Measurements from ENCODE around the gene VPS11. TPM values are rescaled to one million over a fixed set of nuclear protein-coding genes. Genes with fewer than 3 reads are reported as not detected.
A peak's percentile ranks its signal among the peaks of the same experiment; 100 is the strongest.
"Not testable (repeated sequence)": the region's sequence is repeated elsewhere in the genome, so short reads cannot be mapped to it uniquely, and the experiment has no call there.

Gene VPS11
- total and polyA plus RNA-seq, 2 donors from 2014 or later: 40.0 to 40.8 TPM

DNA sequence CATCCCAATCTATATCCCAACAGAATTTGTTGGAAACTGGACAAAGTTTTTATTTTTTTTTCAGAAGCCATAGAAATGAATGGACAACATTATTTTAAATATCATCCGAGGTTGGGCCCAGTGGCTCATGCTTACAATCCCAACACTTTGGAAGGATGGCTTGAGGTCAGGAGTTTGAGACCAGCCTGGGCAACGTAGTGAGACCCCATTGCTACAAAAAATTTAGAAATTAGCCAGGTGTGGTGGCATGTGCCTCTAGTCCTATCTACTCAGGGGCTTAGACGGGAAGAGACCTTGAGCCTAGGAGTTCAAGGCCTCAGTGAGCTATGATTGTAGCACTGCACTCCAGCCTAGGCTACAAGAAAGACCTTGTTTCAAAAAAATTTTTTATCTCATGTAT is 32.8 kb upstream of the VPS11 start:
- Histone ChIP-seq H3K4me3 (ENCODE audit: low read length in 3 of 3) (no peak overlapping the region), H3K4me1 (ENCODE audit: control insufficient read depth in 2 of 3, insufficient read depth in 2 of 3, low read depth in 1 of 3, low read length in 3 of 3) (peaks cover 0 to 3% (median 0%) of the 10 kb centered on the region in 3 donors), H3K27me3 (ENCODE audit: control insufficient read depth, insufficient read depth, low read length) (no peaks in the 10 kb centered on the region), H3K9me3 (ENCODE audit: control insufficient read depth in 2 of 3, insufficient read depth in 1 of 3, low read length in 3 of 3) (no peaks in the 10 kb centered on the region), H3K36me3 (ENCODE audit: control insufficient read depth in 2 of 3, insufficient read depth in 3 of 3, low read length in 3 of 3) (no peaks in the 10 kb centered on the region), H3K27ac (ENCODE audit: low read depth in 2 of 2, low read length in 2 of 2) (no peak overlapping the region), H3K9ac (ENCODE audit: low read length in 3 of 3) (no peak overlapping the region)
- FAIRE-seq (no peak), DNase-seq (no peak)
- no peak for TF ChIP-seq CTCF (IDR thresholded peaks at IDR 0.05; ENCODE audit: borderline replicate concordance, extremely low read depth, insufficient read depth)
- intact Hi-C loops (cut with DNase I): no loop called here

- Histone ChIP-seq H3K27me3 (ENCODE audit: control insufficient read depth, insufficient read depth, low read length) (no peaks in the 10 kb centered on the region), H3K9me3 (ENCODE audit: control insufficient read depth in 2 of 3, insufficient read depth in 1 of 3, low read length in 3 of 3) (no peaks in the 10 kb centered on the region), H3K4me3 (ENCODE audit: low read length in 3 of 3) (no peak overlapping the region), H3K9ac (ENCODE audit: low read length in 3 of 3) (no peak overlapping the region), H3K4me1 (ENCODE audit: control insufficient read depth in 2 of 3, insufficient read depth in 2 of 3, low read depth in 1 of 3, low read length in 3 of 3) (no peaks in the 10 kb centered on the region), H3K27ac (ENCODE audit: low read depth in 2 of 2, low read length in 2 of 2) (no peak overlapping the region), H3K36me3 (ENCODE audit: control insufficient read depth in 2 of 3, insufficient read depth in 3 of 3, low read length in 3 of 3) (no peaks in the 10 kb centered on the region)
- no peak for TF ChIP-seq CTCF (IDR thresholded peaks at IDR 0.05; ENCODE audit: borderline replicate concordance, extremely low read depth, insufficient read depth)
- DNase-seq (no peak), FAIRE-seq (no peak)
- intact Hi-C loops (cut with DNase I): no loop called here
Measured at GRCh38 chr11:119038884-119039283, 28.7 kb upstream of the VPS11 start.

GRCh38 chr11:119039471-119039870 is 28.1 kb upstream of the VPS11 start:
- H3K4me1 ChIP-seq (ENCODE audit: control insufficient read depth in 2 of 3, insufficient read depth in 2 of 3, low read depth in 1 of 3, low read length in 3 of 3); H3K36me3 ChIP-seq (ENCODE audit: control insufficient read depth in 2 of 3, insufficient read depth in 3 of 3, low read length in 3 of 3); H3K9ac ChIP-seq (ENCODE audit: low read length in 3 of 3); FAIRE-seq; H3K27me3 ChIP-seq (ENCODE audit: control insufficient read depth, insufficient read depth, low read length); H3K9me3 ChIP-seq (ENCODE audit: control insufficient read depth in 2 of 3, insufficient read depth in 1 of 3, low read length in 3 of 3); H3K27ac ChIP-seq (ENCODE audit: low read depth in 2 of 2, low read length in 2 of 2); intact Hi-C loops (cut with DNase I); H3K4me3 ChIP-seq (ENCODE audit: low read length in 3 of 3): not testable (repeated sequence)
- peak in 1 of 5 donors; percentile 8 for DNase-seq

DNA sequence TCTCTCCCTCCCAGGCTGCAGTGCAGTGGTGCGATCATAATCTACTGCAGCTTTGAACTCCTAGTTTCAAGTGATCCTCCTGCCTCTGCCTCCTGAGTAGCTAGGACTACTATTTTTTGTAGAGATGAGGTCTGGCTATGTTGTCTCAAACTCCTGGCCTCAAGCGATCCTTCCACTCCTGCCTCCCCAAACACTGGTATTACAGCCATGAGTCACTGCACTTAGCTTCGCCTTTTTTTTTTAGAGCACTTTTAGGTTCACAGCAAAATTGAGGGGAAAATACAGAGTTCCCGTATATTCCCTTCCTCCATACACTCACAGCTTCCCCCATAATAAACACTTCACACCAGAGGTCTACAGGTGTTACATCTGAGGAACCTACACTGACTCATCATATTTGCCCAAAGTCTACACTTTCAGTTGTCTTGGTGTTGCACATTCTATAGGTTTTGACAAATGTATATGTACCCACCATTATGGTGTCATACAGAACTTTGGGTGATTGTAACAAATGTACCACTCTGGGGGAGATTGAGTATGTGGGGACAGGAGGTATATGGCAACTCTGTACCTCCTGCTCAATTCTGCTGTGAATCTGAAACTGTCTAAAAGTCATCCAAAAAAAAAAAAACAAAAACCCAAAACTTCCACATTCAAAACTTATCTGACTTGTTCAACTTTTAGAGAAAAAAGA is 25.6 kb upstream of the VPS11 start:
- Histone ChIP-seq H3K27ac (ENCODE audit: low read depth in 2 of 2, low read length in 2 of 2) (no peak overlapping the region), H3K9ac (ENCODE audit: low read length in 3 of 3) (no peak overlapping the region), H3K27me3 (ENCODE audit: control insufficient read depth, insufficient read depth, low read length) (no peaks in the 10 kb centered on the region), H3K36me3 (ENCODE audit: control insufficient read depth in 2 of 3, insufficient read depth in 3 of 3, low read length in 3 of 3) (peaks cover 0 to 11% (median 11%) of the 10 kb centered on the region in 3 donors), H3K9me3 (ENCODE audit: control insufficient read depth in 2 of 3, insufficient read depth in 1 of 3, low read length in 3 of 3) (no peaks in the 10 kb centered on the region), H3K4me3 (ENCODE audit: low read length in 3 of 3) (no peak overlapping the region), H3K4me1 (ENCODE audit: control insufficient read depth in 2 of 3, insufficient read depth in 2 of 3, low read depth in 1 of 3, low read length in 3 of 3) (no peaks in the 10 kb centered on the region)
- intact Hi-C loops (cut with DNase I): no loop called here
- FAIRE-seq: no peak
- no peak for TF ChIP-seq CTCF (IDR thresholded peaks at IDR 0.05; ENCODE audit: borderline replicate concordance, extremely low read depth, insufficient read depth)
- DNase-seq: no peak

All from kidney (tissue), 14 donors.